ENCODE results near the gene CXCL10. TPM values are rescaled to one million over a fixed set of nuclear protein-coding genes. Genes with fewer than 3 reads are reported as not detected.

The CXCL10 gene
- total and polyA plus RNA-seq, 10 of the 15 experiments (the other 5 are each of a cell fraction or from before 2014, with no cell fraction given), result 0.46 to 19.5 (median 2.6) TPM

DNA sequence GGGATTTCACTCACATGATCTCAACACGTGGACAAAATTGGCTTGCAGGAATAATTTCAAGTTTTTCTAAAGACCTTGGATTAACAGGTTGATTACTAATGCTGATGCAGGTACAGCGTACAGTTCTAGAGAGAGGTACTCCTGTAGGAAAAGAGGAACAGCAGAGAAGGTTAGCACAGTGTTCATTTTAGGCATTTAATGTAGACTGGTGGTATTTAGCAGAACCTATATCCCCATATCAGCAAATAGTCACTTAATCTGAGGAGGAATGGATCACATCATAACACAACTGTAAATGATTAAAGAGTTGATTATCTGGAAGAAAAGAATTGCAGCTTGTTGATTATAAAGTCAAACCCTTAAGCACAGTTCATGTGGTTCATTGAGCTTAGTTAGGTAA lies 620 bp downstream of the CXCL10 start:
- in situ Hi-C loops (cut with MboI) (no loop called here), intact Hi-C loops (cut with micrococcal nuclease; ENCODE audit: unreplicated experiment) (no loop called here)
- Histone ChIP-seq H3K36me3 (ENCODE audit: control insufficient read depth in 2 of 2, insufficient read depth in 2 of 2, low read length in 1 of 2) (no peaks in the 10 kb centered on the region), H3K79me2 (ENCODE audit: control insufficient read depth, insufficient read depth, low read length) (no peaks in the 10 kb centered on the region), H3K4me2 (ENCODE audit: control insufficient read depth, insufficient read depth) (no peak overlapping the region), H3K4me3 (no peak overlapping the region), H4K20me1 (ENCODE audit: control insufficient read depth, insufficient read depth) (no peaks in the 10 kb centered on the region), H3K27ac (ENCODE audit: control insufficient read depth, insufficient read depth) (no peak overlapping the region), H3K4me1 (ENCODE audit: control insufficient read depth, insufficient read depth, low read length) (peaks cover 4% of the 10 kb centered on the region; the same call in 1 of the 2 replicates), H2AFZ (ENCODE audit: control insufficient read depth, low read depth, low read length) (no peak overlapping the region), H3K9me3 (replicated peaks; ENCODE audit: control insufficient read depth, insufficient read depth, low read length) (no peaks in the 10 kb centered on the region; the same call in 2 of the 3 replicates), H3K9ac (ENCODE audit: control insufficient read depth, insufficient read depth, low read length) (no peak overlapping the region), H3K27me3 (replicated peaks in 1 of 2; ENCODE audit: control insufficient read depth in 2 of 2, insufficient read depth in 2 of 2, low read length in 1 of 2) (no peaks in the 10 kb centered on the region)
- WGBS (ENCODE audit: insufficient coverage, insufficient replicate concordance, low lambda C conversion rate, missing lambda C conversion rate), result 59% methylated on average over 2 of the region's 2 CpGs
- no peak for FAIRE-seq
- SMC1A ChIA-PET (ENCODE audit: uncharacterized antibody, unreplicated experiment), result interaction anchor here (1.6 kb wide), 1 partner anchor 32 kb away, joined by 5 read pairs; no protein-coding TSS in a partner anchor
- TF ChIP-seq, protein P1, sequence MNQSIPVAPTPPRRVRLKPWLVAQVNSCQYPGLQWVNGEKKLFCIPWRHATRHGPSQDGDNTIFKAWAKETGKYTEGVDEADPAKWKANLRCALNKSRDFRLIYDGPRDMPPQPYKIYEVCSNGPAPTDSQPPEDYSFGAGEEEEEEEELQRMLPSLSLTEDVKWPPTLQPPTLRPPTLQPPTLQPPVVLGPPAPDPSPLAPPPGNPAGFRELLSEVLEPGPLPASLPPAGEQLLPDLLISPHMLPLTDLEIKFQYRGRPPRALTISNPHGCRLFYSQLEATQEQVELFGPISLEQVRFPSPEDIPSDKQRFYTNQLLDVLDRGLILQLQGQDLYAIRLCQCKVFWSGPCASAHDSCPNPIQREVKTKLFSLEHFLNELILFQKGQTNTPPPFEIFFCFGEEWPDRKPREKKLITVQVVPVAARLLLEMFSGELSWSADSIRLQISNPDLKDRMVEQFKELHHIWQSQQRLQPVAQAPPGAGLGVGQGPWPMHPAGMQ (IDR thresholded peaks at IDR 0.05; ENCODE audit: borderline replicate concordance), result no peak
- no peak for TF ChIP-seq NFYB (IDR thresholded peaks at IDR 0.05; ENCODE audit: insufficient read depth, low read depth, low read length)
- TF ChIP-seq LARP7 (IDR thresholded peaks at IDR 0.05), result no peak
- TF ChIP-seq NBN (IDR thresholded peaks at IDR 0.05), result no peak
- TF ChIP-seq RUNX3 (IDR thresholded peaks at IDR 0.05; ENCODE audit: low read length), result no peak
- TF ChIP-seq POLR2AphosphoS2 (IDR thresholded peaks at IDR 0.05; ENCODE audit: low read depth, low read length), result no peak
- TF ChIP-seq GATAD2B (conservative IDR thresholded peaks at IDR 0.05; ENCODE audit: low read depth), result no peak
- no peak for TF ChIP-seq SPI1 (IDR thresholded peaks at IDR 0.05; ENCODE audit: borderline replicate concordance, insufficient read depth, low read depth, low read length)
- no peak for TF ChIP-seq ATF7 (IDR thresholded peaks at IDR 0.05; ENCODE audit: low read depth)
- no peak for TF ChIP-seq ZNF24 (IDR thresholded peaks at IDR 0.05)
- TF ChIP-seq NR2F1 (conservative IDR thresholded peaks at IDR 0.05), result no peak
- no peak for TF ChIP-seq HCFC1 (IDR thresholded peaks at IDR 0.05; ENCODE audit: low read length)
- TF ChIP-seq HDGF (IDR thresholded peaks at IDR 0.05), result no peak
- TF ChIP-seq EP300 (IDR thresholded peaks at IDR 0.05; ENCODE audit: borderline replicate concordance in 1 of 2, control insufficient read depth in 1 of 2, low read depth in 2 of 2, low read length in 2 of 2), result no peak
- POLR2A ChIA-PET, result no interaction called here
- no peak for ATAC-seq
- RAD21 ChIA-PET (ENCODE audit: unreplicated experiment), result no interaction called here
- CTCF ChIA-PET, result no interaction called here
- no peak for DNase-seq (ENCODE audit: low read depth, low spot score)
- BruUV-seq (replicated peaks), result TSS peak; percentile 76

Data from GM12878 (cell line).